Heart left ventricle (tissue), 16 donors: ENCODE data around the gene RRP8. TPM values are rescaled to one million over a fixed set of nuclear protein-coding genes. Genes with fewer than 3 reads are reported as not detected.
A peak's percentile ranks its signal among the peaks of the same experiment; 100 is the strongest.

Source experiments
- ATAC-seq, 4 donors: fragments of 200-7000 bp; cut with Tn5 transposase; one replicate each; pipeline ENCODE4 v1.9.1; 2020 to 2022; ENCODE audit warnings: moderate library complexity in 4 of 4, mild to moderate bottlenecking in 3 of 4, moderate number of reproducible peaks in 1 of 4
- DNase-seq, 5 donors: peaks; one replicate each; pipeline ENCODE4 v3.0.0-alpha.2; 2020
- H3K27ac ChIP-seq, 12 donors: fragments of 200-600 bp; sonication (generic) in 4 of 12; one replicate each; pipeline versions ENCODE4 v1.5.0 to v1.8.0; 2016 to 2022; ENCODE audit warnings: mild to moderate bottlenecking in 2 of 12
- H3K27me3 ChIP-seq, 9 donors: fragments of 200-600 bp; sonication (generic) in 2 of 9; one replicate each; pipeline versions ENCODE4 v1.5.1 to v1.8.0; 2016 to 2022; ENCODE audit warnings: mild to moderate bottlenecking in 3 of 9
- H3K36me3 ChIP-seq, 9 donors: fragments of 200-600 bp; sonication (generic) in 2 of 9; one replicate each; pipeline versions ENCODE4 v1.5.0 to v1.8.0; 2018 to 2022; ENCODE audit warnings: mild to moderate bottlenecking in 2 of 9
- H3K4me1 ChIP-seq, 12 donors: fragments of 200-600 bp; sonication (generic) in 4 of 12; one replicate each; pipeline versions ENCODE4 v1.5.0 to v1.8.0; 2016 to 2022; ENCODE audit warnings: mild to moderate bottlenecking in 3 of 12
- H3K4me3 ChIP-seq, 12 donors: fragments of 200-600 bp; sonication (generic) in 4 of 12; one replicate each; pipeline versions ENCODE4 v1.5.0 to v1.8.0; 2017 to 2022; ENCODE audit warnings: mild to moderate bottlenecking in 9 of 12, moderate library complexity in 4 of 12
- H3K9me3 ChIP-seq, 12 donors: fragments of 200-600 bp; sonication (generic) in 4 of 12; one replicate each; pipeline versions ENCODE4 v1.5.0 to v1.8.0; 2016 to 2022; ENCODE audit warnings: mild to moderate bottlenecking in 1 of 12
- POLR2A ChIP-seq, 2 donors: fragments of 450-650 bp; IDR thresholded peaks; one replicate each; pipeline ENCODE4 v1.6.1; 2017; ENCODE audit warnings: antibody characterized with exemption in 2 of 2, mild to moderate bottlenecking in 2 of 2, moderate library complexity in 2 of 2
- WGBS, 4 donors: extraction: QIAGEN DNeasy Blood & Tissue Kit in 2 of 4; methylation state at CpG; one replicate each; pipeline versions ENCODE4 v1.1.5 to v1.1.7; 2013 to 2018; 5-methylcytosine and 5-hydroxymethylcytosine counted together
- intact Hi-C, 10 donors: fragments of 100-400 bp; cut with DNase I; formaldehyde crosslinking; loops; one replicate each; pipeline versions ENCODE4 v1.11.1 to v1.14.2; 2022
- polyA plus RNA-seq, 2 donors: library from polyadenylated mRNA; stranded (reverse); fragments of 200-250 nt; gene quantifications; one replicate each; pipeline ENCODE4 v1.2.3, GENCODE V29; 2013
- total RNA-seq, 9 donors: library from RNA; depleted of rRNA in 2 of 9; stranded (reverse); fragments of >200 nt in 2 of 9; fragmentation: NEBNext Ultra II Directional in 3 of 9; extraction: Animal tissue kit (Norgen Biotek cat#: 25700) in 3 of 9; gene quantifications; one replicate each; pipeline versions ENCODE4 v1.1.0 to v1.2.4, GENCODE V29; 2016 to 2023
- TF ChIP-seq, protein P1 (sequence below), 12 donors: fragments of 200-600 bp; sonication (generic) in 4 of 12; IDR thresholded peaks; one replicate each; pipeline versions ENCODE4 v1.5.0 to v1.8.0; 2018 to 2022; ENCODE audit warnings: antibody characterized with exemption in 12 of 12, mild to moderate bottlenecking in 5 of 12
- donor health status: ischemic (EF 13 %, LVEDD 7.1; RV severe dilation, severe dysfunction).
- donor health status: healthy with polysubstance abuse.
- donor health status: DM: no; HTN: yes; CAD: no.
- donor health status: DM: no; HTN: no; CAD: no.
- donor health status: ischemic (EF 25% LVEDD 6.9; RV normal size, moderate dysfunction).
- donor health status: ischemic (EF 25% LVEDD 5.7; RV mildly dilated, moderate dysfunction).
- donor health status: healthy.
- donor health status: DM: yes; HTN: yes; CAD: no.
- donor health status: ischemic (EF 35%, LVEDD 5.7; RV mildly dilated, moderate dysfunction).
- donor health status: nonischemic (EF 11% LVEDD 7.7; RV severe dilation, severe dysfunction).
- donor health status: DM: yes; HTN: yes; CAD: no.
- donor health status: PGD.
- donor health status: ischemic (EF 29% LVEDD 5.4; RV normal size, mild dysfunction).
- donor health status: nonischemic (EF 23%, LVEDD 6.1; RV moderate dilation, normal function).

RRP8 gene
- total and polyA plus RNA-seq, 11 donors, result 11.2 to 23.5 (median 17.4) TPM

DNA sequence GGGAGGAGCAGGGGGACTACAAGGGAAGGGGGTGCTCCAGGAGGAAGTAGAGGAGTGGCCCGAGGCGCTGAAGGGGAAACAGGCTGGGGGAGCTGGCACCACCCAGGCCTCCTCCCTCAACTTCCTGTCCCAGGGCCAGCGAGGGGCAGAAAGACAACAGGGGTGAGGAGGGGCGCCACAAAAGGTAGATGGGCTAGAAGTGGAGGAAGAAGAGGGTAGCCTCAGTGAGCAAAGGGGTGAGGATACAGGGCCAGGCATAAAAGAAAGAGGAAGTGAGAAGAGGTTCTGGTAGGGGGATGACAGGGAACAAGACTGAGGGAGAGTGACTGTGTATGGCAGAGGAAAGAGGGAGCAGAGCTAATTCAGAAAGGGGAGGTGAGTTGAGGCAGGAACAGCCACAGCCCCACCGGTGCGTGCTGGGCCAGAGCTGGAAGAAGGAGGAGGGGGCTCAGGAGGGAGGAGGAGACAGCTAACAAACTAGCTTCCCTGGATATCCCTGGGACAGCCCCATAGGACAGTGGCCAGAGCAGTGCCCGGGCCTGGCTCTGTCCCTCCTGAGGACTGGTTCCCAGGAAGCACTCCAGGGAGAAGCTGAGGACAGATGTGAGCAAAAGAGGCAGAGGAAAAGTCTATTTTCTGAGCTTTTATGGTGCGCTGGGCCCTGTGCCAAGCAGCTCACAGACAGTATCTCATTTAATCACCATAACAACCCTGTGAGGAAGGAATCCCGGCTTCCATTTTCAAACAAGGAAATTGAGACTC is 43.7 kb upstream of the RRP8 start:
- intact Hi-C loops, result loop anchor here in 3 of 10 donors (2.0 to 5.0 kb wide), 2 partner anchors 35 to 42 kb away; partner anchors contain the start of gene MRPL17 (in 2 of the 3)
- H3K4me3 ChIP-seq, result peak overlapping the region in 6 of 12 donors; percentile 6 to 39 (median 20)
- WGBS, 4 donors, result 38 to 44% (median 43%) methylated on average over 9 of the region's 9 CpGs
- ATAC-seq (peak; percentile 10 to 45 (median 42)), DNase-seq (peak; percentile 18 to 79 (median 58))
- H3K4me1 ChIP-seq, result peaks cover 0 to 64% (median 37%) of the 10 kb centered on the region in 12 donors
- peak overlapping the region; percentile 59 to 92 (median 84) for H3K27ac ChIP-seq
- TF ChIP-seq, protein P1, sequence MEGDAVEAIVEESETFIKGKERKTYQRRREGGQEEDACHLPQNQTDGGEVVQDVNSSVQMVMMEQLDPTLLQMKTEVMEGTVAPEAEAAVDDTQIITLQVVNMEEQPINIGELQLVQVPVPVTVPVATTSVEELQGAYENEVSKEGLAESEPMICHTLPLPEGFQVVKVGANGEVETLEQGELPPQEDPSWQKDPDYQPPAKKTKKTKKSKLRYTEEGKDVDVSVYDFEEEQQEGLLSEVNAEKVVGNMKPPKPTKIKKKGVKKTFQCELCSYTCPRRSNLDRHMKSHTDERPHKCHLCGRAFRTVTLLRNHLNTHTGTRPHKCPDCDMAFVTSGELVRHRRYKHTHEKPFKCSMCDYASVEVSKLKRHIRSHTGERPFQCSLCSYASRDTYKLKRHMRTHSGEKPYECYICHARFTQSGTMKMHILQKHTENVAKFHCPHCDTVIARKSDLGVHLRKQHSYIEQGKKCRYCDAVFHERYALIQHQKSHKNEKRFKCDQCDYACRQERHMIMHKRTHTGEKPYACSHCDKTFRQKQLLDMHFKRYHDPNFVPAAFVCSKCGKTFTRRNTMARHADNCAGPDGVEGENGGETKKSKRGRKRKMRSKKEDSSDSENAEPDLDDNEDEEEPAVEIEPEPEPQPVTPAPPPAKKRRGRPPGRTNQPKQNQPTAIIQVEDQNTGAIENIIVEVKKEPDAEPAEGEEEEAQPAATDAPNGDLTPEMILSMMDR (IDR thresholded peaks at IDR 0.05), result no peak
- TF ChIP-seq POLR2A (IDR thresholded peaks at IDR 0.05), result no peak
- H3K27me3 ChIP-seq, result peaks cover 0 to 3% (median 0%) of the 10 kb centered on the region in 9 donors
- no peaks in the 10 kb centered on the region for H3K9me3 ChIP-seq
- H3K36me3 ChIP-seq, result peaks cover 0 to 4% (median 0%) of the 10 kb centered on the region in 9 donors

GRCh38 chr11:6646576-6646917 is 43.1 kb upstream of the RRP8 start:
- DNase-seq, result peak; percentile 52 to 75 (median 68)
- 27 to 45% (median 40%) methylated on average over 3 of the region's 3 CpGs for WGBS, 4 donors
- intact Hi-C loops, result loop anchor here in 3 of 10 donors (2.0 to 5.0 kb wide), 2 partner anchors 36 to 42 kb away; partner anchors contain the start of gene MRPL17 (in 2 of the 3)
- peaks cover 0 to 2% (median 0%) of the 10 kb centered on the region in 9 donors for H3K27me3 ChIP-seq
- ATAC-seq, result peak; percentile 49 to 77 (median 68)
- H3K27ac ChIP-seq, result peak overlapping the region; percentile 59 to 92 (median 84)
- peak overlapping the region in 7 of 12 donors; percentile 6 to 39 (median 16) for H3K4me3 ChIP-seq
- H3K4me1 ChIP-seq, result peaks cover 0 to 69% (median 37%) of the 10 kb centered on the region in 12 donors
- TF ChIP-seq, protein P1 (IDR thresholded peaks at IDR 0.05), result no peak
- no peak for TF ChIP-seq POLR2A (IDR thresholded peaks at IDR 0.05)
- H3K36me3 ChIP-seq, result peaks cover 0 to 4% (median 0%) of the 10 kb centered on the region in 9 donors
- H3K9me3 ChIP-seq, result no peaks in the 10 kb centered on the region

DNA sequence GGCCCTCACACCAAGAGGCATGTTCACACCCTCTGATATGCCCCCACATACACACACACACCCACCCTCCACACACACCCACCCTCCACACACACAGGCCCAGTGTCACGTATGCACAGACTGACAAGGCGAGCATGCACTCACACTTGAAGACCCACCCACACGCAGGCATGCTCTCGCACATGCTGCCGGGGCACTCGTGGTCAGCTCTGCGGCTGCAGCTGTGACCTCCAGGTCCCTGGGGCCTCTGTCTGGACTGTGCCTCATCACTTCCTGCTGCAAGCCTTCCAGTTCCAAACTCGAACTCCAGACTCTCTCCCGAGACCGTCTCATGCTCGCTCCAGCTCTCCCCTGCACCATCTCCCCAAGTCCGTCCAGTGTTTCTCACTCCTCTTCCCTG is 42.7 kb upstream of the RRP8 start:
- 35 to 58% (median 50%) methylated on average over 12 of the region's 12 CpGs for WGBS, 4 donors
- H3K27ac ChIP-seq, result peak overlapping the region in 10 of 12 donors; percentile 69 to 92 (median 88)
- ATAC-seq (peak; percentile 83 to 84 (median 84)), DNase-seq (peak; percentile 82 to 93 (median 88))
- H3K4me3 ChIP-seq, result peak overlapping the region in 5 of 12 donors; percentile 6 to 39 (median 16)
- H3K4me1 ChIP-seq, result peaks cover 0 to 67% (median 37%) of the 10 kb centered on the region in 12 donors
- no peaks in the 10 kb centered on the region for H3K27me3 ChIP-seq
- H3K36me3 ChIP-seq, result peaks cover 0 to 6% (median 0%) of the 10 kb centered on the region in 9 donors
- no peak for TF ChIP-seq POLR2A (IDR thresholded peaks at IDR 0.05)
- TF ChIP-seq, protein P1 (IDR thresholded peaks at IDR 0.05), result no peak
- H3K9me3 ChIP-seq, result no peaks in the 10 kb centered on the region
- intact Hi-C loops, result loop anchor here in 3 of 10 donors (2.0 to 5.0 kb wide), 2 partner anchors 36 to 41 kb away; partner anchors contain the start of gene MRPL17 (in 2 of the 3)

DNA sequence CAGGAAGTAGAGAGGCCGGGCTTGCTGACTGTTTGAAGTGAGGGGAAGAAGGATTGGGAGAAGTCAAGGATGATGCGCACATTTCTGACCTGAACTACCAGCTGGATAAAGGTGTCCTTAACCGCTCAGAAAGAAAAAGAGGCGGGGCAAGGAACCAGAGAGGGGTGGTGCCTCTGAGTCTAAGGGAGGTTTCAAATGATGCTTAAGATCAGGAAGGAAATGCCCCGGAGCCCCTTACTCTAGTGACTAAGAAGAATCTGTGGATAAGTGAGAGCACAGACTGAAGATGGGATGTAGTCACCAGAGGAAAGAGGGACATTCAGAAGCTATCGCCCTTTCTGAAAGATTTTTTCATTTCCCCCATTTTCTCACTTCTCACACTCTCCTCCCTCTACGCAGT is 39.5 kb upstream of the RRP8 start:
- no peak overlapping the region for H3K27ac ChIP-seq
- TF ChIP-seq, protein P1 (IDR thresholded peaks at IDR 0.05), result no peak
- no peak for TF ChIP-seq POLR2A (IDR thresholded peaks at IDR 0.05)
- H3K27me3 ChIP-seq, result no peaks in the 10 kb centered on the region
- peaks cover 0 to 66% (median 46%) of the 10 kb centered on the region in 12 donors for H3K4me1 ChIP-seq
- WGBS, 4 donors, result 85 to 89% (median 88%) methylated on average over 7 of the region's 7 CpGs
- H3K36me3 ChIP-seq, result peaks cover 0 to 22% (median 0%) of the 10 kb centered on the region in 9 donors
- intact Hi-C loops, result no loop called here
- DNase-seq, result no peak
- no peak for ATAC-seq
- H3K4me3 ChIP-seq, result no peak overlapping the region
- H3K9me3 ChIP-seq, result no peaks in the 10 kb centered on the region
